ENCODE measurements around the gene MBD5.

Gene MBD5

DNA sequence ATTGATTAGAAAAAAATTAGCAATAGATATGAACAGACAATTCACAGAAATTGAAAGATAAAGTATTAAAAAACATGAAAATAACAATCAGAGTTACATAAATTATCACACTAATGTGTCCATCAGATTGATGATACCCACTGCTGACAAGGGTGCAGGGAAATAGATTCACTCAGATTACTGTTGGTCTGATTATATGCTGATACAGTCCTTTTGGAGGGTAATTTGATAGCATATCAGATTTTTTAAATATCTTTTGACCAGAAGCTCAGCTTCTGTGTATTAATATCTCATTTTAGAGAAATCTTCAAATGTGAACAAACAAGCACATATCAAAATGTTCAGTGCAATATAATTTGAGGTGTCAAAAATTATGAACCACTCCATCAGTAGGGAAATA is 465.8 kb downstream of the MBD5 start:
- TF ChIP-seq, protein P1, sequence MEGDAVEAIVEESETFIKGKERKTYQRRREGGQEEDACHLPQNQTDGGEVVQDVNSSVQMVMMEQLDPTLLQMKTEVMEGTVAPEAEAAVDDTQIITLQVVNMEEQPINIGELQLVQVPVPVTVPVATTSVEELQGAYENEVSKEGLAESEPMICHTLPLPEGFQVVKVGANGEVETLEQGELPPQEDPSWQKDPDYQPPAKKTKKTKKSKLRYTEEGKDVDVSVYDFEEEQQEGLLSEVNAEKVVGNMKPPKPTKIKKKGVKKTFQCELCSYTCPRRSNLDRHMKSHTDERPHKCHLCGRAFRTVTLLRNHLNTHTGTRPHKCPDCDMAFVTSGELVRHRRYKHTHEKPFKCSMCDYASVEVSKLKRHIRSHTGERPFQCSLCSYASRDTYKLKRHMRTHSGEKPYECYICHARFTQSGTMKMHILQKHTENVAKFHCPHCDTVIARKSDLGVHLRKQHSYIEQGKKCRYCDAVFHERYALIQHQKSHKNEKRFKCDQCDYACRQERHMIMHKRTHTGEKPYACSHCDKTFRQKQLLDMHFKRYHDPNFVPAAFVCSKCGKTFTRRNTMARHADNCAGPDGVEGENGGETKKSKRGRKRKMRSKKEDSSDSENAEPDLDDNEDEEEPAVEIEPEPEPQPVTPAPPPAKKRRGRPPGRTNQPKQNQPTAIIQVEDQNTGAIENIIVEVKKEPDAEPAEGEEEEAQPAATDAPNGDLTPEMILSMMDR (IDR thresholded peaks at IDR 0.05; ENCODE audit: control extremely low read depth, extremely low read depth, low read depth, missing control alignments): no peak
- ChIA-PET POLR2A (no interaction called here), CTCF (interaction anchor here (3.1 kb wide), 1 partner anchor 22 kb away, joined by 15 read pairs; no protein-coding TSS in a partner anchor)
- DNase-seq (ENCODE audit: extremely low spot score): no peak

DNA sequence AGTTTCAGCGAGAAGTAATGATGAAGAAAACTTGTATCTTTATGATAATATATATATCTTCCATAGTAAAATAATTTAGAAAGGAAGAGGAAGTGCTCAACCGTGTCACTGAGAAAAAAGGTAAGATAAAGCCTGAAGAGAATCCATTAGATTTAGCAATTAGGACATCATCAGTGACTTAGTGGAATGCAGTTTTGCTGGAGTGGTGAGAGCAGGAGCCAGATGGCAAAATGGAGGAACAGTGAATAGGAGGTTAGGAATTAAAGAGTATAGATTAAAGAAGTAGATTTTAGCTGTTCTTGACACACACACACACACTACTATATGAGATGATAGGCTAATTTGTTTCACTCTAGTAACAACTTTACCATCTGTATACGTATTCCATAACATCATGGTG is 466.5 kb downstream of the MBD5 start:
- CTCF ChIA-PET: no interaction called here
- DNase-seq (ENCODE audit: extremely low spot score): no peak
- POLR2A ChIA-PET: no interaction called here
- TF ChIP-seq, protein P1 (IDR thresholded peaks at IDR 0.05; ENCODE audit: control extremely low read depth, extremely low read depth, low read depth, missing control alignments): no peak

DNA sequence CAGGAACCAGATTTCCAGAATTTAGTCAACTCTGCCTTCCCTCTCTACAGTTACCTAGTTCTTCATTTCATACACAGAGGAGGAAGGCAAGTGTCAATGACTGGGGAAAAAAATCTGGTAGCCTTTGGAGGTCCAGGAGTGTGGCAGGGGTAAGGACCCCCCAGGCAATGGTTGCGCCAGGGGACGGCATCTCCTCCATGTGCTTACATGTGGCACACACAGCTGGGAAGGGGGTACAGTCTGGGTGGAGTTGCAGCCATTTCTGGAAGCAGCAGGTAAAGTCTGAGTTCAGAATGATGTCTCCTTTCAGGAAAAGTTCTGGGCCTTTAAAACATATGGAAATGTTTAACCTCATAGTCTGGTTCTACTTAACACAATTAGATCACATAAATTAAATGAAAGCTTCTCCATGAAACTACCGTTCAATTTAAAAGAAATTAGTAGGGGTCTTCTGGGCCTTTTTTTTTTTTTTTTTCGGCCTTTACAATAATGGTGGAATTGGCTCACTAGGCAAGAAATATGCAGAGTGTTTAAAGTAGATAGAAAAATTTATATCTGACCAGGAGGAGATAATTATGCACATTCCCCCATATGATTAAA is 470.0 kb downstream of the MBD5 start:
- CTCF ChIA-PET: no interaction called here
- DNase-seq (ENCODE audit: extremely low spot score): no peak
- TF ChIP-seq, protein P1 (IDR thresholded peaks at IDR 0.05; ENCODE audit: control extremely low read depth, extremely low read depth, low read depth, missing control alignments): no peak
- POLR2A ChIA-PET: no interaction called here

DNA sequence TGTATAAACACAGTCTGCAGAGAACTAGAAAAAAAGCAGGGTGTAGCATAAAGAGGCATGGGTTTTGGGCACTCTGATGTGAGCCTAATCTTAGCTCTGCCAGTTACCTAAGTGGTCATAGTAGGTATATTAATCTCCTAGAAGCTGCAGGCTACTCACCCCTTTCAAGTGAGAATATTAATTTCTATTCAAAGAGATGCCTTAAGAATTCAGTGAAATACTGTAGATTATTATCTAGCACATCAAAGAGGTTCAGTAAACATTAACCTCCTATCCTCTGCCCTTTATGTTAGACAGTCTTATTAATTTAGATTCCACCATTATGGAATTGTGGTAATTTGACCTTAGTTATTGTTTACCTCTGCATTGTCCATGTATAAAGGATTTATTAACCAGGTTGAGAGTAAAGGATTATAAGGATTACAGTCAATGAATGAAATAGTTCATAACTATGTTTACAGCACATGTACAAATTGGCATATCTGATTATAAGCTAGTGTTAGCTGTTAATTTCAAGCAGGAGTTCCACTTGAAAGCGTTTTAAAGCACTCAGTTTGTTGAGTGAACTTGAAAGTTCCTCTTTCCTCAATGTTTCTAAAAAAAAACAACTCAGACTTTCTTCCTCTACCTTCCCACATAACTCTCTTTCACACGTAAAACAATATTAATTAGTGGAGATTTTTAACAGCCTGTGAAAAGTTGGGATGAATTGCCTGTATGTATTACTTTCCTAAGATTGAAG is 473.1 kb downstream of the MBD5 start:
- POLR2A ChIA-PET: no interaction called here
- TF ChIP-seq, protein P1 (IDR thresholded peaks at IDR 0.05; ENCODE audit: control extremely low read depth, extremely low read depth, low read depth, missing control alignments): no peak
- CTCF ChIA-PET: interaction anchor here (1.0 to 4.6 kb wide), 5 partner anchors 10 to 504 kb away, joined by 3 to 31 read pairs (median 5); no protein-coding TSS in a partner anchor
- peak; percentile 25 for DNase-seq (ENCODE audit: extremely low spot score)

DNA sequence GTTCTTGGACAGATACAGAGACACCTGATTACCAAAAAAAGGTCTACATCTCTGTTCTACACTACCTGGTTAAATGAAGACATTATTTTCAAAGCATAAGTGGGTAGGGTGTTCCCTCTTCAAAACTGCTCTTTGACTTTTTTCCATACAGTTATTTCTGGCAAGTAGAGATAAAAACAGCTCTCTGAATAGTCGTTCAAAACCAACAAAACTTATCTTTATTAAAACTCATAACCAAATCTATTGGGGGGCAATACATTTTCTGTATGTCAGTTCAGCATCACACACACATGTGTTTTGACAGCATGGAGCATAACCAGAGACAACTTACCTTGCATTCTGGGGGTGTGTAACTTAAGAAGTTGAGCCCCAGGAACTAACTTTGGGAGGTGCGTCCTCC is 474.7 kb downstream of the MBD5 start:
- no peak for DNase-seq (ENCODE audit: extremely low spot score)
- ChIA-PET POLR2A (no interaction called here), CTCF (interaction anchor here (1.6 to 4.6 kb wide), 2 partner anchors 11 to 14 kb away, joined by 5 to 31 read pairs; no protein-coding TSS in a partner anchor)
- TF ChIP-seq, protein P1 (IDR thresholded peaks at IDR 0.05; ENCODE audit: control extremely low read depth, extremely low read depth, low read depth, missing control alignments): no peak

DNA sequence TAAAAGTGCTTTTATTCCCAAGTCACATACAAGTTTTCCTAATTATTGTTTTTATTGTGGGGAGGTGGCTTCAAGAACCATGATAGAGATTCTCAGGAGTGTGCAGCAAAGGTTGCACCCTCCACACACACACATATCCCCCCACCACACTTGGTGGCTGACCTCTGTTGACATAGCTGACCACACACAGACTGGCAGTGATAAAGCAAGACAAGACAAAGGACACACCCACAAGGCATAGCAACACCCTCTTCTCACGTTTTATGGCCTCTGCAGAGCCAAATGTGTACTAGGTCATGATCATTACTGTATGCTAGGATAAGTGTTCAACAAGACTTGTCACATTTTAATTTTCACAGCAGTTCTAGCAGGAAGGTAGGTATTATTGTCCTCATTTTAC is 480.7 kb downstream of the MBD5 start:
- DNase-seq (ENCODE audit: extremely low spot score): no peak
- CTCF ChIA-PET: no interaction called here
- TF ChIP-seq, protein P1 (IDR thresholded peaks at IDR 0.05; ENCODE audit: control extremely low read depth, extremely low read depth, low read depth, missing control alignments): no peak
- POLR2A ChIA-PET: no interaction called here
